ENCODE results near the gene MARF1. TPM values are rescaled to one million over a fixed set of nuclear protein-coding genes. Genes with fewer than 3 reads are reported as not detected.

Gene MARF1
- total RNA-seq, 1 experiment from 2014 or later: 59.4 TPM

GRCh38 chr16:15621889-15622288 is 21.1 kb downstream of the MARF1 start:
- no peak overlapping the region for H3K27ac ChIP-seq (ENCODE audit: low read depth, low read length)
- ChIA-PET CTCF (no interaction called here), POLR2A (no interaction called here), RAD21 (ENCODE audit: low non-redundant PET in 1 of 2, low total read pairs in 2 of 2, uncharacterized antibody in 2 of 2, unreplicated experiment in 2 of 2) (no interaction called here)
- no peaks in the 10 kb centered on the region for H3K27me3 ChIP-seq (ENCODE audit: insufficient read depth, low read length)
- H3K4me3 ChIP-seq (replicated peaks in 1 of 2; ENCODE audit: low read depth in 1 of 2, low read length in 2 of 2): no peak overlapping the region
- TF ChIP-seq TCF7L2 (IDR thresholded peaks at IDR 0.05; ENCODE audit: borderline replicate concordance, extremely low read depth, insufficient read depth, insufficient read length): no peak
- TF ChIP-seq FOSL1 (IDR thresholded peaks at IDR 0.05; ENCODE audit: low read depth): no peak
- no peak for TF ChIP-seq JUND (IDR thresholded peaks at IDR 0.05)
- TF ChIP-seq ATF3 (IDR thresholded peaks at IDR 0.05): no peak
- TF ChIP-seq CTCF (IDR thresholded peaks at IDR 0.05 in 2 of 3, conservative IDR thresholded peaks at IDR 0.05 in 1 of 3; ENCODE audit: borderline replicate concordance in 1 of 3, insufficient read depth in 1 of 3, low read depth in 2 of 3, low read length in 2 of 3): no peak
- no peak for TF ChIP-seq CEBPB (IDR thresholded peaks at IDR 0.05; ENCODE audit: low read depth)
- TF ChIP-seq REST (IDR thresholded peaks at IDR 0.05; ENCODE audit: low read depth): no peak
- TF ChIP-seq SRF (IDR thresholded peaks at IDR 0.05; ENCODE audit: low read depth): no peak
- TF ChIP-seq YY1 (IDR thresholded peaks at IDR 0.05; ENCODE audit: extremely low read depth, insufficient replicate concordance, low read depth, low read length): no peak
- TF ChIP-seq MAX (IDR thresholded peaks at IDR 0.05): no peak
- TF ChIP-seq CBX3 (IDR thresholded peaks at IDR 0.05; ENCODE audit: low read depth): no peak
- TF ChIP-seq POLR2AphosphoS5 (IDR thresholded peaks at IDR 0.05; ENCODE audit: low read depth, low read length): no peak
- TF ChIP-seq EGR1 (IDR thresholded peaks at IDR 0.05; ENCODE audit: low read depth): no peak
- TF ChIP-seq ZBTB33 (IDR thresholded peaks at IDR 0.05; ENCODE audit: extremely low read depth, insufficient replicate concordance, low read length): no peak
- no peak for TF ChIP-seq ZFX (IDR thresholded peaks at IDR 0.05)
- no peak for TF ChIP-seq EZH2phosphoT487 (IDR thresholded peaks at IDR 0.05; ENCODE audit: borderline replicate concordance)
- no peaks in the 10 kb centered on the region for H4K20me1 ChIP-seq (ENCODE audit: insufficient read depth)
- no peaks in the 10 kb centered on the region for H3K9me2 ChIP-seq (ENCODE audit: insufficient read depth)
- H3K9ac ChIP-seq (ENCODE audit: low read length): no peak overlapping the region
- no peak overlapping the region for H3K4me2 ChIP-seq (ENCODE audit: low read length)
- H3K36me3 ChIP-seq (ENCODE audit: control insufficient read depth in 1 of 2, insufficient read depth in 2 of 2, low read length in 2 of 2): peaks cover 20 to 38% of the 10 kb centered on the region in 2 experiments
- no peaks in the 10 kb centered on the region for H3K9me3 ChIP-seq (ENCODE audit: control insufficient read depth in 1 of 2, insufficient read depth in 1 of 2, low read depth in 1 of 2, low read length in 2 of 2)
- H3K79me2 ChIP-seq (ENCODE audit: insufficient read depth, low read length): no peaks in the 10 kb centered on the region
- intact Hi-C loops (cut with micrococcal nuclease): no loop called here
- no TSS peak for BruUV-seq (replicated peaks)
- ATAC-seq (no peak), DNase-seq (ENCODE audit: low read depth, low spot score) (no peak)
- H2AFZ ChIP-seq (ENCODE audit: low read depth, low read length, poor library complexity, severe bottlenecking): no peak overlapping the region
- peaks cover 0 to 6% of the 10 kb centered on the region in 2 experiments; a peak in 1 of 4 replicates for H3K4me1 ChIP-seq (ENCODE audit: control insufficient read depth in 1 of 2, insufficient read depth in 2 of 2, low read length in 2 of 2)

All from HCT116 (cell line).